Vagina (tissue), 2 donors: Measurements from ENCODE around the gene STARD10. TPM values are rescaled to one million over a fixed set of nuclear protein-coding genes. Genes with fewer than 3 reads are reported as not detected.
A peak's percentile ranks its signal among the peaks of the same experiment; 100 is the strongest.

Experiments
- DNase-seq, 2 donors: peaks; one replicate each; pipeline ENCODE4 v3.0.0-alpha.2; 2017; ENCODE audit errors: extremely low spot score in 2 of 2
- H3K27ac ChIP-seq: fragments of 200-600 bp; sonication (generic); one replicate; pipeline ENCODE4 v1.5.1; 2019
- H3K27me3 ChIP-seq: fragments of 200-600 bp; sonication (generic); one replicate; pipeline ENCODE4 v1.5.1; 2019
- H3K36me3 ChIP-seq, 2 donors: fragments of 200-600 bp; sonication (generic); one replicate each; pipeline ENCODE4 v1.5.1; 2017 to 2019
- H3K4me1 ChIP-seq: fragments of 200-600 bp; sonication (generic); one replicate; pipeline ENCODE4 v1.5.1; 2019
- H3K4me3 ChIP-seq, 2 donors: fragments of 200-600 bp; sonication (generic); 1 replicate in 1 of 2; 2 replicates in 1 of 2; pipeline ENCODE4 v1.5.1; 2016 to 2019
- H3K9me3 ChIP-seq: fragments of 200-600 bp; sonication (generic); one replicate; pipeline ENCODE4 v1.5.1; 2019
- POLR2A ChIP-seq, 2 donors: fragments of 450-650 bp; IDR thresholded peaks; one replicate each; pipeline ENCODE4 v1.6.1; 2017; ENCODE audit warnings: antibody characterized with exemption in 2 of 2, mild to moderate bottlenecking in 2 of 2, moderate library complexity in 2 of 2
- POLR2AphosphoS5 ChIP-seq, 2 donors: sonication (generic); formaldehyde crosslinking; IDR thresholded peaks; one replicate each; pipeline ENCODE4 v1.9.0; 2017; ENCODE audit warnings: antibody characterized with exemption in 2 of 2, mild to moderate bottlenecking in 2 of 2, low read depth in 1 of 2; ENCODE audit not compliant: insufficient read depth in 1 of 2
- intact Hi-C: fragments of 100-400 bp; cut with DNase I; formaldehyde crosslinking; loops from one replicate; pipeline ENCODE4 v1.15.1; 2023
- total RNA-seq: library from RNA; depleted of rRNA; stranded (reverse); fragments of >200 nt; gene quantifications from one replicate; pipeline ENCODE4 v1.2.3, GENCODE V29; 2016
- TF ChIP-seq, protein P1 (sequence below), 3 experiments: fragments of 450-650 bp in 2 of 3; fragments of 200-600 bp in 1 of 3; sonication (generic) in 1 of 3; IDR thresholded peaks; one replicate each; pipeline ENCODE4 v1.5.1; 2017 to 2019; ENCODE audit warnings: antibody characterized with exemption in 3 of 3, mild to moderate bottlenecking in 2 of 3, moderate library complexity in 2 of 3

Gene STARD10, protein sequence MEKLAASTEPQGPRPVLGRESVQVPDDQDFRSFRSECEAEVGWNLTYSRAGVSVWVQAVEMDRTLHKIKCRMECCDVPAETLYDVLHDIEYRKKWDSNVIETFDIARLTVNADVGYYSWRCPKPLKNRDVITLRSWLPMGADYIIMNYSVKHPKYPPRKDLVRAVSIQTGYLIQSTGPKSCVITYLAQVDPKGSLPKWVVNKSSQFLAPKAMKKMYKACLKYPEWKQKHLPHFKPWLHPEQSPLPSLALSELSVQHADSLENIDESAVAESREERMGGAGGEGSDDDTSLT
- 75.9 TPM for total RNA-seq

DNA sequence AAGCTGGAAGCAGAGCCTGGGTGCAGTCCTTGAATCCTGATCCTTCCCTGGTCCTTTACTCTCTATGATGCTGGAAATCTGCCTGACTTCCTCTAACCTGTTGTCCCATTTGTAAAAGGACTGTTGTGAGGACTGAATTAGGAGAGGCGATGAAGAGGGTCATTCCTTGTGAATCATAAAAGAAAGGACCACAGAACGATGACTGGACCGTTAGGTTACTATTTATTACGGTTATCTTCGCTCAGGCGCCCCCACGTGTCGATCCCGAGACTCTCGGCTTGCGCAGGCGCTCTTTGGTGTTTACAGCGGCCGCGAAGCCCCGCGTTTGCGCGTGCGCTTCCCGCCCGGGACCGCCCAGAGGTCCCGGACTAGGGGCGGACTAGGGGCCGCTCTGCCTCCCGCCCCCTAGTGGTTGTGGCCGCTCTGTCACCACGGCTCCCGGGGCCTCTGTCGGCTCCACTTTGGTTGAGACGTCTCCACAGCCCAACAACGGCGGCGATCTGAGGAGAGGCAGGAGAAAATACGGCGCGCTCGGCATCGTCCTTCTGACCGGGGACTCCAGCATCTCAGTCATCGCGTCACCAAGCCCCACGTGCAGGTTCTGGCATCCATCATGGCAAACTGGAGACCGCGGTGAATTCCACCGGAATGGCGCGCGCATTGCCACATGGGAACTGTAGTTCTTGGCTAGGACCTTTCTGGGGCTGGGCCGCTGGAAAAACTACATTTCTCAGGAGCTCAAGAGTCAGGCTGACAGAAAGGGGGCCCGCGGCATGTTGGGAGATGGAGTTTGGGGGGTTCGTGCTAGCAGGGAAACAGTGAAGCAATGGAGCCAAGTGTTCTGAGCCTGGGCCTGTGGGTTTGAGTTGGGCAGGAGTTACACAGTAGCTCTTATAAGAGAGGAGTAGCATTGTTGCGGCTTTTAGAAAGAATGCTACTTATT lies at the start of gene STARD10:
Gene STARD10 (minus strand): TSS at position 623 of the 943 bp plus-strand sequence. CDS start 12,866 bp downstream, outside the sequence.
- peak within 1 kb of the TSS; percentile 49 to 63 for H3K4me3 ChIP-seq
- H3K27me3 ChIP-seq = no peaks in the 10 kb centered on the region
- intact Hi-C loops = loop anchor here (5.0 kb wide), 1 partner anchor 71 kb away; no protein-coding TSS in a partner anchor
- H3K4me1 ChIP-seq = peaks cover 30% of the 10 kb centered on the region
- TF ChIP-seq POLR2A (IDR thresholded peaks at IDR 0.05) (no peak), POLR2AphosphoS5 (IDR thresholded peaks at IDR 0.05; ENCODE audit: insufficient read depth in 1 of 2, low read depth in 1 of 2) (peak; percentile 93 to 96)
- TF ChIP-seq, protein P1, sequence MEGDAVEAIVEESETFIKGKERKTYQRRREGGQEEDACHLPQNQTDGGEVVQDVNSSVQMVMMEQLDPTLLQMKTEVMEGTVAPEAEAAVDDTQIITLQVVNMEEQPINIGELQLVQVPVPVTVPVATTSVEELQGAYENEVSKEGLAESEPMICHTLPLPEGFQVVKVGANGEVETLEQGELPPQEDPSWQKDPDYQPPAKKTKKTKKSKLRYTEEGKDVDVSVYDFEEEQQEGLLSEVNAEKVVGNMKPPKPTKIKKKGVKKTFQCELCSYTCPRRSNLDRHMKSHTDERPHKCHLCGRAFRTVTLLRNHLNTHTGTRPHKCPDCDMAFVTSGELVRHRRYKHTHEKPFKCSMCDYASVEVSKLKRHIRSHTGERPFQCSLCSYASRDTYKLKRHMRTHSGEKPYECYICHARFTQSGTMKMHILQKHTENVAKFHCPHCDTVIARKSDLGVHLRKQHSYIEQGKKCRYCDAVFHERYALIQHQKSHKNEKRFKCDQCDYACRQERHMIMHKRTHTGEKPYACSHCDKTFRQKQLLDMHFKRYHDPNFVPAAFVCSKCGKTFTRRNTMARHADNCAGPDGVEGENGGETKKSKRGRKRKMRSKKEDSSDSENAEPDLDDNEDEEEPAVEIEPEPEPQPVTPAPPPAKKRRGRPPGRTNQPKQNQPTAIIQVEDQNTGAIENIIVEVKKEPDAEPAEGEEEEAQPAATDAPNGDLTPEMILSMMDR (IDR thresholded peaks at IDR 0.05) = peak; percentile 98 to 100 (median 100)
- H3K27ac ChIP-seq = peak within 1 kb of the TSS; percentile 92
- peak in 1 of 2 donors; percentile 95 for DNase-seq
- no peaks in the 10 kb centered on the region for H3K9me3 ChIP-seq
- H3K36me3 ChIP-seq = no peaks in the 10 kb centered on the region

- H3K4me1 ChIP-seq = no peaks in the 10 kb centered on the region
- no peak for DNase-seq
- intact Hi-C loops = no loop called here
- no peak for TF ChIP-seq POLR2AphosphoS5 (IDR thresholded peaks at IDR 0.05; ENCODE audit: insufficient read depth in 1 of 2, low read depth in 1 of 2)
- TF ChIP-seq POLR2A (IDR thresholded peaks at IDR 0.05) = no peak
- TF ChIP-seq, protein P1 (IDR thresholded peaks at IDR 0.05) = no peak
- no peak overlapping the region for H3K4me3 ChIP-seq
- H3K9me3 ChIP-seq = no peaks in the 10 kb centered on the region
- no peaks in the 10 kb centered on the region for H3K27me3 ChIP-seq
- peaks cover 0 to 22% of the 10 kb centered on the region in 2 donors for H3K36me3 ChIP-seq
- no peak overlapping the region for H3K27ac ChIP-seq
Observed at GRCh38 chr11:72842653-72843330, 48.9 kb upstream of the STARD10 start.

GRCh38 chr11:72842126-72842525 lies 48.3 kb upstream of the STARD10 start:
- Histone ChIP-seq H3K4me3 (no peak overlapping the region), H3K27me3 (no peaks in the 10 kb centered on the region), H3K9me3 (no peaks in the 10 kb centered on the region), H3K36me3 (peaks cover 0 to 27% of the 10 kb centered on the region in 2 donors), H3K4me1 (no peaks in the 10 kb centered on the region), H3K27ac (no peak overlapping the region)
- intact Hi-C loops = no loop called here
- no peak for DNase-seq
- TF ChIP-seq POLR2A (IDR thresholded peaks at IDR 0.05) = no peak
- TF ChIP-seq, protein P1 (IDR thresholded peaks at IDR 0.05) = no peak
- no peak for TF ChIP-seq POLR2AphosphoS5 (IDR thresholded peaks at IDR 0.05; ENCODE audit: insufficient read depth in 1 of 2, low read depth in 1 of 2)

GRCh38 chr11:72841397-72841796 lies 47.5 kb upstream of the STARD10 start:
- intact Hi-C loops = no loop called here
- Histone ChIP-seq H3K9me3 (no peaks in the 10 kb centered on the region), H3K27me3 (no peaks in the 10 kb centered on the region), H3K4me3 (no peak overlapping the region), H3K4me1 (no peaks in the 10 kb centered on the region), H3K27ac (no peak overlapping the region), H3K36me3 (peaks cover 0 to 27% of the 10 kb centered on the region in 2 donors)
- no peak for DNase-seq
- TF ChIP-seq, protein P1 (IDR thresholded peaks at IDR 0.05) = no peak
- TF ChIP-seq POLR2A (IDR thresholded peaks at IDR 0.05) (no peak), POLR2AphosphoS5 (IDR thresholded peaks at IDR 0.05; ENCODE audit: insufficient read depth in 1 of 2, low read depth in 1 of 2) (no peak)
